Fibroblast of lung (primary cell): ENCODE data around the gene HNRNPLL.

Source experiments
- CTCF ChIP-seq, 2 donors: IDR thresholded peaks in 1 of 2; conservative IDR thresholded peaks in 1 of 2; 1 replicate in 1 of 2; 2 replicates in 1 of 2; pipeline ENCODE4 v1.5.1; 2011 to 2012; ENCODE audit warnings: low read length in 2 of 2, control low read depth in 1 of 2, inconsistent platforms in 1 of 2, low read depth in 1 of 2, mild to moderate bottlenecking in 1 of 2
- EZH2 ChIP-seq: IDR thresholded peaks from 2 replicates; pipeline ENCODE4 v1.5.1; 2012; ENCODE audit warnings: low read length, control low read depth, mild to moderate bottlenecking; ENCODE audit errors: missing control alignments

- TF ChIP-seq CTCF (conservative IDR thresholded peaks at IDR 0.05 in 1 of 2, IDR thresholded peaks at IDR 0.05 in 1 of 2; ENCODE audit: low read depth in 1 of 2, low read length in 2 of 2) (no peak), EZH2 (no peak)
Measured at GRCh38 chr2:38586931-38587330, 15.8 kb downstream of the HNRNPLL start.
